Measurements from ENCODE around the gene SLC46A1.

The SLC46A1 gene

DNA sequence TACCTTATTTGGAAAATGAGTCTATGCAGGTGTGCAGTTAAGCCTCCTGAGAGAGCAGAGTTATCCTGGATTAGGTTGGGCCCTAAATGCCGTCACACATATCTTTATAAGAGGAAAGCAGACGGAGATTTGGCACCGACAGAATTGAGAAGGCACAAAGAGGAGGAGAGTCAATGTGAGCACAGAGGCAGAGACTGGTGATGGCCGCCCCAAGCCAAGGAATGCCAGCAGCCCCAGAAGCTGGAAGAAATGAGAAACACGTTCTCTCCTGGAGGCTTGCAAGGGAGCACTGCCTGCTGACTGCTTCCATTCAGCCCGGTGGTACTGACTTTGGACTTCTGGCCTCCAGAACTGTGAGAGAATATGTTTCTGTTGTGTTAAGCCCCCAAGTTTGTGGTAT is 3.2 kb downstream of the SLC46A1 start:
- no peak for DNase-seq

DNA sequence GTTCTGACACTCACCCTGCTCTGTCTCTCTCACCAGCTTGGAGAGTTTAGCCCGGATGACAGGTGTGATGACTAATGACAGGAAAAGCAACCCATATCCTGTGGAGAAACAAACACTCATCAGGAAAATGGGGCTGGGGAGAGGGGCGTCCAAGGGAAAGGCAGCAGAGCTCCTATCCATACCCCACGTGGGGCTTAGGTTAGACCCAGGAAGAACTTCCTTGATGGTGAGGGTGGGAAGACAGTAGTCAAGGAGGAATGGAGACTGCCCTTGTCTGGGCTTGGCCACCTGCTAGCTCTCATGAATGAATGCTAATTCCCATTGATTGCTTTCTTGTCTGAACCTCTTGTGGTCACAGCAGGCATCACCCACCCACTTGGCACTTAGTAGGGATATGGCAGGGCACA is 3.8 kb downstream of the SLC46A1 start:
- DNase-seq = no peak

DNA sequence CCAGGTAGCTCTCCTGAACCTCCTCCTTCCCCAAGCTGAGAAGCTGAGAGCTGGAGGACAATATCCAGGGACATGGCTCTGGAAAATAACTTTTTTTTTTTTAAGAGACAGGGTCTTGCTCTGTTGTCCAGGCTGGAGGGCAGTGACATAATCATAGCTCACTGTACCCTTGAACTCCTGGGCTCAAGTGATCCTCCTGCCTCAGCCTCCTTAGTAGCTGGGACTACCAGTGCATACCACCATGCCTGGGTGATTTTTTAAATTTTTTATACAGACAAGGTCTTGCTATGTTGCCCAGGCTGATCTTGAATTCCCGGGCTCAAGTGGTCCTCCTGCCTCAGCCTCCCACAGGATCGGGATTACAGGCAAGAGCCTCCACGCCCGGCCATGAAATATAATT is 6.2 kb downstream of the SLC46A1 start:
- no peak for DNase-seq

DNA sequence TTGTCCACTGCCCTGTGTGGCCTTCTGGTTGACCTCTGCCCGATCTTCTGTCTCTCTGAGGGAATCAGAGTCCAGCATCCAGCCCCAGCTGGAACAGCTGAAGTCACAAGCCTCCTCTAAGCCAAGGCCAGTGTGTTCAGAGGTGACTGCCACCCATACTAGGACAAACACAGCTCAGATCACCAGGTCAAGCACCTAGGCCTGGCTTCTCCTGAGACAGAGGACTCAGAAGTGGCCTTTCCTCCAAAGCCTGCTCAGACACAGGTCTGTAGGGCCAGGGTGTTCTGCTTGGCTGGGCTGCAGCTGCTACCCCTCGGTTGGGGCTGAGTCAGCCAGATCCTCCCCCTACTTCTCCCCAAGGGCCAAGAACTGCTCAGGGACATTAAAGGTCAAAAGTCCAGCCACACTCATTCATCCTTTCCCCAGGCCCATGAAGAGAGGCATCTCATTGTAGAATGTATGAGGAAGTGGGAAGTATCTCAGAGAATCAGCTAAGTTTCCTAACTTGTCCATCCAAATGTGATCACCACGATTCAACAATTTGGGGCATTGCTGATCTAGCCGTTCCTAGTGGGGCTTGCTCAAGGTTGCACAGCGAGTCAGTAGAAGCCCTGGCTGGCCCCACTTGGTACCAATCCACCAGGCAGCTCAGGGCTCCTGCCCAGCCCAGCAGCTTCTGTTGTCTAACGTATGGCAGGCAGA is 7.6 kb downstream of the SLC46A1 start:
- no peak for DNase-seq

DNA sequence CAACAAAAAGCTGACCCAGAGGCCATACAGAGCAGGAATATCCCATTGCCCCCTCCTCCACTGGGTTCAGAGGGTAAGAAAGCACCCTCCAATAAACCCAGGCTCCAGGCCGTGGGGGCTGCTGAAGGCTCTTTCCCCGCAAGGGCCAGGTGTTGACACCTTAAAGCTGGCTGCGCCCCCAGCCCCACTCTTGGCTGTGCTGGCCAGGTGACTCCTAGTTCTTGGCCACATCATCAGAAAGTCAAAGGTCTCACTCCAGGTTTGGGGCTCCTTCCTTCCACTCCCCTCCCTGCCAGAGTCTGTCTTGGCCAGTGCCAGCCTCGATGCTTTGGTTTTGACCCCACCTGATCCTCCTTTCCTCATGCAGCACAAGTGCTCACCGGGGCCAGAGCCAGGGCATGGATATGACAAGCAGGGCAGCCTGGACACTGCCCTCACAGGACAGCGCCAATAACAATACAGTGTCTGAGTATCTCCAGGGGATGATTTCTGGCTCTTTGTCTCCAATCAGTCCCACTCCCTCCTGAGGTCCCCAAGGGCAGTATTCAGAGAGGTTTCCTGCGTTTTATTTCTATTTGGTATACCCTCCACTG is 8.2 kb downstream of the SLC46A1 start:
- DNase-seq = no peak

DNA sequence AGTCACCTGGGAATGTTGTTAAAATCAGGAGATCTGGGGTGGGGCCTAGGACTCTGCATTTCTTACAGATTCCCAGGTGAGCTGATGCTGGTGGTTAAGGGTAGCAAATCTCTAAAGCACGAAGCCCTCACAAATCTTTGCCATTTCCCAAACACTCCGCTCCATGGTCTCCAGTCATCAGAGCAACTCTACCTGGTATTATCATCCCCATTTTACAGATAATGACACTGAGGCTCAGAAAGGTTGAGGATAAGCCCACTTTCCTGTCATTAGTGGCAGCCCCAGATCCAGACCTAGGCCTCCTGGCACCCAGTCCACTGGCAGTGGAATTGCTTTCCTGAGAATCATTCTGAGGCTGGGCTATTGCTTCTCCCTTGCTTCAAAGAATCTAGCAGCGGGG is 8.7 kb downstream of the SLC46A1 start:
- no peak for DNase-seq

DNA sequence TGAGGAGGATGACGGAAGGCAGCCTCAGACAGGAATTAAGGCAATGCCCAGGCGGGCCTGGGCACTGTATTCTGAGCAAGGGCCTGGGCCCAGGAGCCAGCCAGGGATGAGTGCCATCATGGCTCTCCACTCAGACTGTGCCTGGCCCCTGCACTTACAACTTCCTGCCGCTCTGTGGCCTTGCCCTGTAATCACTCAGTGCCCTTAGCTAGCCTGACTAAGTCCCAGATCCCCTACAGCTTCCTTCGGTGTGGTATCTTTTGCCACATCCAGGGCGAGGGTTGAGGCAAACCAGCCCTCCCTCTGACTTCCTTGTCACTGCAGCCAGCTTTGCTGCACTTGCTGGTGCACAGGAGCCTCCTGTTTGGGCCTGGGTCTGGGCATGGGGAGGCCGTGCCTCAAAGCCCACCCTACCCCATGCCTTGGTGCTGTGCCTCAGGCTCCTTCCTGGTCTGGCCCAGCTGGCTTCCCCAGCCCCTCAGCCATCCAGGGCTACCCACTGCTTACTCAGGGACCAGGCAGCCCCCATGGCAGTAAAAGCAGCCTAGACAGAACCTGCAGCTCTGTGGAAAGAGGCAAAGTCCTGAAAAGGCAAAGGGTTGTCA is 9.3 kb downstream of the SLC46A1 start:
- no peak for DNase-seq

DNA sequence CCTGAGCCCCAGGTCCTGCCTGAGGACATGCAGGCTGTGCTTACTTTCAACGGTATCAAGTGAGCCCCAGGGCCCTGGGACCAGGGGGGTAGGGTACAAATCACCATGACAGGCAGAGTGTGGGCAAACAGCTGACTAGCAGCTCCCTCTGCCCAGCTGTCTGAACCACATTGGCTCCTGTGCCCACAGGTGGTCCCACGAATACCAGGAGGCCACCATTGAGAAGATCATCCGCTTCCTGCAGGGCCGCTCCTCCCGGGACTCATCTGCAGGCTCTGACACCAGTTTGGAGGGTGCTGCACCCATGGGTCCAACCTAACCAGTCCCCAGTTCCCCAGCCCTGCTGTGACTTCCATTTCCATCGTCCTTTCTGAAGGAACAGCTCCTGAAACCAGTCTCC is 10.0 kb downstream of the SLC46A1 start:
- DNase-seq = no peak

DNA sequence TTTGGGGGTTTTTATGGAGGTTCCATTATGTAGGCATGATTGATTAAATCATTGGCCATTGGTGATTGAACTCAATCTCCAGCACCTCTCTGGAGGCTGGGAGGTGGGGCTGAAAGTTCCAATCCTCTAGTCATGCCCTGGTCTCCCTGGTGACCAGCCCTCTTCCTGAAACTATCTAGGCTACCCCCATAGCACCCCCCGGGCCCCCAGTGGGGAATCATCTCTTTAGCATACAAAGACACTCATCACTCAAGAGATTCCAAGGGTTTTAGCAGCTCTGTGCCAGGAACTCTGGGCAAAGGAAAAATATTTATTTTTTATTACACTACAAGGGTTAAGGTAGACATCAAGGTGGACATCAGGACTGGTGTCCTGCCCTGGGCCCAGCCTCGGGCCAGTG is 10.6 kb downstream of the SLC46A1 start:
- no peak for DNase-seq

DNA sequence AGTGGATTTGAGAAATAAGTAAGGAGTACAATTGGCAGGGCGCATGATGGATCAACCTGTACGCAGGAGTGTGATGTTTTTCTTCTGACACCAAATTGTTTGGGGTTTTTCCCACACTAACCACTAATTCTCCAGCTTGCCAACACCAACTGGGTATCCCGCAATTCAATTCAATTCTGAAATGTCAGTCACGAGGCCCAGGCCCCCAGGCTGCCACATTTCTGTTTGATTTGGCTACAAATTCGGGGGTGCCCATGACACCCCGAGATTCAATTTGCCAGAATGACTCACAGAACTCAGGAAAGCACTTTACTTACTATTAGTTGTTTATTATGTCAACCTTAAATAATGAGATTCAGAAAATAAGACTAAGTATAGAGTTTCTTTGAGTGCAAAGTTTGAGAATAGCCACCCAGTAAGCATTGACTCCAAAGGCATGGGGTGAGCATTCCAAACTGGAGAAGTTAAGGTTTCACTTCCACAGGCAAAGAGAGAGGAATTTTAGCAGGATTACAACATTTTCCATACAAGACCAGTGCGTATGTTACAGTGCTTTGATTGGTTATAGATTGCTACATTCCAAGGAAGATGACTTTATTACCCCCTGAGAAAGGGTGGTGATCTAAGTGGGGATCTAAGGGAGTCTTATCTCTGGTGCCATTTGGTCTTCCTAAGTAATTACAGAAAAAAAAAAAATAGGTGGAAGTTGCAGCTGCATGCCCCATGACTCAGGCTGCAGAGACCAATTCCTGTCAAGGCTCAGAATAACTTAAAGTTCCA is 11.5 kb downstream of the SLC46A1 start:
- DNase-seq = no peak

DNA sequence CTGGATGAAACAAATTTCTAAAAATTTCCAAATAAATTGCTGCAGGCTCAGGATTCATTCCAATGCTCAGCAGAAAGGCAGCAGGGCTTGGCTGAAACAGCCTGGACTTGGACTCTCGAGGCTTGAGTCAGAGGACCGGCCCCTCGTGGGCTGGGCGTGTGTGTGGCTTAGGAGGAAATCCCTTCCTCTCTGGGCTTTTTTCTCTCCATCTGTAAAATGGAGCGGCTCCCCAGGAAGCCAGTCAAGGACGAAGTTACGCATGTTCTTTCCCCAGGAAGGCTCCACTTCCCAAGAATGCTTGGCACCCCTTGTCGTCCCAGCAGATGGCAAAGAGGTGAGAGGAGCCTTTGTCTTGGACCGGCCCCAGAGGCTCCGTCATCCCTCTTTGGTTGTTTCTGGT is 13.5 kb downstream of the SLC46A1 start:
- DNase-seq = no peak

DNA sequence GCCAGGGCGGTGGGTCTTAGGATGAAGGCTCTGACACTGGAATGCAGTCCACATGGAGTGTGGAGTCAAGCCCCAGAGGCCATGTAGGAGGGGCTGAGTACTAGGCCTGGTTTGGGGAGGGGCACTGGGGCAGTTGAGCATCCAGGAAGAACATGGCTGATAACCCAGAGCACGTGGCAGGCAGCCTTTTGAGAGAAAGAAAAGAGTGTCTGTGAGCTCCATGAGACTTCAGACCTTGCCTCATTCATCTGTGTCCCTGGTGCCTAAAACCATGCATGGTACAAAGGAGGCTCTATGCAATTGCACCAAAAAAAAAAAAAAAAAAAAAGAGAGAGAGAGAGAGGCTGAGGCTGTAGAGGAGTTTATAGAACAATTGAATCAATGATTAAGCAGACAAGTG is 14.6 kb downstream of the SLC46A1 start:
- DNase-seq = no peak

DNA sequence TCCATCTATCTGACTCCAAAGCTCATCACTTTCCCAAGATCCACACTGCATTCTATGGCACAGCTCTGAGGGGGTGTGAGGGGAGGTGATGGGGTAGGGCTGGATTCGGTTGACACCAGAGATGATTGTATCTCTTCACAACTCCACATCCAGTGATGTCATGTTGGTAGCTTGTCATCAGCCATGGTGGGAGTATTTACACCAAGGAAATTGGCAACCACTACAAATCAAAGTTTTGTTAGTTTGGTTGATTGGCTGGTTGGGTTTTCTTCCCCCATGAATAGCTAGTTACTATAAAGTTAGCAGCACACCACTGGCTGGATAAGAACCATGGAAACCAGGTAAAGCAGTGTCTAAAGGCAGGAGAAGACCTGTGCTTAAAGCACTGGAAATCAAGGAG is 15.0 kb downstream of the SLC46A1 start:
- DNase-seq = no peak

DNA sequence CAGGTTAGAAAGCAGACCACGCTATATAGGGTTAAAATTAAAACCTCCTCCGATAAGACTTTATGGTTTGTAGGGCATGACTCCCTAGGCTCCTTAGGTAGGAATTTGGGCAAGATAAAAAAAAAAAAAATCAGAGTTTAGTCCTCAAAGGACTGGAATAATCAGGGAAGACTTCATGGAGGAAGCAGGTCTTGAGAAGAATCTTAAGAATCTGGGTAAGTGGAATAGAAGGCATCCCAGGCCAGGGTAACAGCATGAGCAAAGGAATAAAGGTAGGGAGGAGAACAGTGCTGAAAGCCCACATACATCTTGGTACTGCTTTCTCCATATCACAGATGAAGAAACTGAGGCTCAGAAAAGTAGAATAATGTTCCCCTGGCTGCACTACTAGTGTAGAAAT is 15.4 kb downstream of the SLC46A1 start:
- DNase-seq = no peak

DNA sequence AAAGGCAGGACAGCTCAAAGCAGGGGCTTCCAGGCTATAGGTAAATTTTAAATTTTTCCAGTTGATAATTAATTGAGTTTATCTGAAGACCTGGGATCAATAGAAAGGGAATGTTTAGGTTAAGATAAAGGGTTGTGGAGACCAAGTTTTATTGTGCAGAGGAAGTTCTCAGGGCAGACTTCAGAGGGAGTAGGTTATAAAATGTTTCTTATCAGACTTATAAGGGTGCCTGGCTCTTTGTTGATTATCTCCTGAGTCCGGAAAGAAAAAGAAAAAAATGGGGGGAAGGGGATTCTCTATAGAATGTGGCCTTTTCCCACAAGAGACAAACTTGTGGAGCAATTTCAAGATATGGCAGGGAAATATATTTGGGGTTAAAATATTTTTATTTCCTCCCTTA is 15.9 kb downstream of the SLC46A1 start:
- no peak for DNase-seq

DNA sequence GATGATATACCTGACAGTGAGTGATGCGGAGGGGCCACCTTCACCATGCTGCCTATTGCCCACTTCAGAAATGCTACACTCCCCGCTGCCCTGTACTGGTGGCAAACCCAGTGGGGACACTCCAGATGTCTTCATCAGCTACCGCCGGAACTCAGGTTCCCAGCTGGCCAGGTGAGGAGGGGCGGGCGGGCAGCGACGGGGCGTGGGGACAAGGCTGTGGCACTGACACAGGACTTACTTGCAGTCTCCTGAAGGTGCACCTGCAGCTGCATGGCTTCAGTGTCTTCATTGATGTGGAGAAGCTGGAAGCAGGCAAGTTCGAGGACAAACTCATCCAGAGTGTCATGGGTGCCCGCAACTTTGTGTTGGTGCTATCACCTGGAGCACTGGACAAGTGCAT is 17.9 kb downstream of the SLC46A1 start:
- no peak for DNase-seq

DNA sequence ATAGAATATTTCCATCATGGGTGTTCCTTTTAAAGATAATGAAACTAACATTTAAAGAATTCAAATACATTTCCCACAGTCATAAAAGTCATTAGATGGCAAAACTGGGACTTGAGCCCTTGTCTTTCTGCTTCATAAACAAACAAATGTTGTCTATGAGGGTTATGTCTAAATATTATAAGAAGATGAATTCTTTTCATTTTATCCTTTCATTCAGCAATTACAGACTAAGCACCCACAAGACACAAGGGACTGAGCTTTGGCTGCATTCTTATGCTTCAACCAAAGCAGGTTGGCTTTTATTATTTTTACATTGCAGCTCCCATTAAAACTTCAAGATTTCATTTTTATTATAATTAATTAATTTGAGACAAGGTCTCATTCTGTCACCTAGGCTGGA is 19.6 kb downstream of the SLC46A1 start:
- DNase-seq = no peak

DNA sequence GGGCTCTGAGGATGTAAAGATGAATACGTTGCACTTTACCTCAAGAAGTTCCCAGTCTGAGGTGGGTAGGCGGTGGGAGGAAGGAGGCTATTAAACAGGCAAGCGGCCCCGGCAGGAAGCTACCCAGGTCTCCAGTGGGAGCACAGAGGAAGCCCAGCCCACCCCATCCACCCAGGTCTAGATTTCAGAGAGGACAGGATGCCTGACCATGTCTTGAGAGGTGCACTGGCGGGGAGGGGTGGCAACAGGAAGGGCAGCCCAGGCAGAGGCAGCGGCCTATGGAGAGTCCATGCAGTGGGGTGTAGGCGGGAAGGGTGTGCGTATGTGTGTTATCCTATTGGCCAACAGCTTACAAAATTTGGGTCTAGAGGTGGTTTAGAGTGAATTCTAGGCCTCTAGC is 20.6 kb downstream of the SLC46A1 start:
- DNase-seq = no peak

DNA sequence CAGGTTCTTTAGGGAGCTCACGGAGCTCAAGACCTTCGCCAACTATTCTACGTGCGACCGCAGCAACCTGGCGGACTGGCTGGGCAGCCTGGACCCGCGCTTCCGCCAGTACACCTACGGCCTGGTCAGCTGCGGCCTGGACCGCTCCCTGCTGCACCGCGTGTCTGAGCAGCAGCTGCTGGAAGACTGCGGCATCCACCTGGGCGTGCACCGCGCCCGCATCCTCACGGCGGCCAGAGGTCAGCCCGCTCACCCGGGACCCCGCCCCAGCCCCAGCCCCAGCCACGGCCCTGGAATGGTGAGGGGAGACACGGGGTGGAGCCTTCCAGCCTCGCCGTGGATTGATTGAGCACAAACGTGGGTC is 21.0 kb downstream of the SLC46A1 start:
- DNase-seq = no peak

DNA sequence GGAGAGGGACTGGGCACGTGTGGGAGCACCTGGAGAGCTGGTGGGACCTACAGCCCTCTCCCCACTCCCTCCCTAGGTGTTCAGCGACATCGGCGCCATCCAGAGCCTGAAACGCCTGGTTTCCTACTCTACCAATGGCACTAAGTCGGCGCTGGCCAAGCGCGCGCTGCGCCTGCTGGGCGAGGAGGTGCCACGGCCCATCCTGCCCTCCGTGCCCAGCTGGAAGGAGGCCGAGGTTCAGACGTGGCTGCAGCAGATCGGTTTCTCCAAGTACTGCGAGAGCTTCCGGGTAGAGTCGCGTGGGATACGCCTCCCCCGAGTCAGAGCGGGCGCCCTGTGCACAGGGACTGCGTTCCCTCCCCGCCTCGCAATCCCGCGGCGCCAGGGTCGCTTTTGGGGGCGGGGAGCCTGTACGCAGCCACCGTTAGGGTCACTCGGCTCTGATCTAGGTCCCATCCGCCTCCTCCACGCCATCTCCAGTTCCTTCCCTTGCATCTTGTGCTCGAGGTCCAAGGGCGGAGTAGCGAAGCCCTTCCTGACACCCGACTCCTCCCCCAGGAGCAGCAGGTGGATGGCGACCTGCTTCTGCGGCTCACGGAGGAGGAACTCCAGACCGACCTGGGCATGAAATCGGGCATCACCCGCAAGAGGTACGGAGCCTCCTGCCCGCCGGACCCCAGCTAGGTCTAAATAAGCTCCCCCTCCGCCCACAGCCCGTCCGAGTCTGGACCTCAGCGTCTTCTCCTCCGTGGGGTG is 21.6 kb downstream of the SLC46A1 start:
- DNase-seq = peak; percentile 35

DNA sequence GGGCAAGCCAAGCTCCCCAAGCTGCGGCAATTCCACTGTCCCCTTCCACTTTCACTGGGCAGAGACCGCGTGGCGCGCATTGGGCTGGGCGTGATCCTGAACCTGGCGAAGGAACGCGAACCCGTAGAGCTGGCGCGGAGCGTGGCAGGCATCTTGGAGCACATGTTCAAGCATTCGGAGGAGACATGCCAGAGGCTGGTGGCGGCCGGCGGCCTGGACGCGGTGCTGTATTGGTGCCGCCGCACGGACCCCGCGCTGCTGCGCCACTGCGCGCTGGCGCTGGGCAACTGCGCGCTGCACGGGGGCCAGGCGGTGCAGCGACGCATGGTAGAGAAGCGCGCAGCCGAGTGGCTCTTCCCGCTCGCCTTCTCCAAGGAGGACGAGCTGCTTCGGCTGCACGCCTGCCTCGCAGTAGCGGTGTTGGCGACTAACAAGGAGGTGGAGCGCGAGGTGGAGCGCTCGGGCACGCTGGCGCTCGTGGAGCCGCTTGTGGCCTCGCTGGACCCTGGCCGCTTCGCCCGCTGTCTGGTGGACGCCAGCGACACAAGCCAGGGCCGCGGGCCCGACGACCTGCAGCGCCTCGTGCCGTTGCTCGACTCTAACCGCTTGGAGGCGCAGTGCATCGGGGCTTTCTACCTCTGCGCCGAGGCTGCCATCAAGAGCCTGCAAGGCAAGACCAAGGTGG is 24.7 kb downstream of the SLC46A1 start:
- no peak for DNase-seq
